HG03139 (cell line): ENCODE results near the gene ELFN2.

Experiments used
- ATAC-seq: cut with Tn5 transposase; IDR thresholded peaks from one replicate; pipeline ENCODE4 v1.9.1; 2021; ENCODE audit not compliant: unreplicated experiment

The ELFN2 gene

DNA sequence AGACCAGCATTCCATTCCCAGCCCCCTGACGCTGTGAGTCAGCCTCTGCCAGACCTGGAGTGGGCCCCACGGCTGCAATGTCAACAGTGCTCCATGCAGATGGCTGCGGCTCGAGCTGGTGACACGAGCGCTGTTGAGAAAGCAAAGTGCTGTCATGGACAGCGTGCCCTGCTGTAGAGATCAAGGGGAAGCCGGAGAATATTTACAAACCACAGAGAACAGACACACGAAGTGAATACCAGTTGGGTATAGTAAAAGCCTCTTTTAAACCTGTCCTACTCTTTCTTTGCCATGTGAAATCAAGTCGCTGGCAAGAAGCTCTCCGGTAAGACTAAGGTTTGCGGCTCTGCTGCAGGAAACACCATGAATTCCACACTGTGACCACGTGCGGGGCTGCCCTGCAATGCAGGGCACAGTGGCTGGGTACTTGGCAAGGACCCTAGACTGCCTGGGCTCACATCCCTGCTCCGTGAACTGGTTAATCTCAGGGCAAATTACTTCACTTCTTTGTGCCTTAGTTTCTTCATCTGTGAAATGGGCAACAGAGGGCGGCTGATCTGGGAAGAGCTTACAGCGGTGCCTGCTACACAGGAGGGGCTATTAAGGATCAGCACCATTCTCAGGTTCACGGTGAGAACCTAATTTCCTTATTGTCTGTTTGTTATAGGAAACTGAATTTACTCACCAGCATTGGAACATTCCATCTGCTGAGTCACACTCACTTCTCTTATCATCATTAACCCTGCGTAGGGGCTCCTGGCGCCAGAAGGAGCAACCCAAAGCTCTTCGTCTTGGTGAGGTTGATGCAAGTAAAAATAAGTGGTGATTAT lies 27.8 kb upstream of the ELFN2 start:
- ATAC-seq: no peak

DNA sequence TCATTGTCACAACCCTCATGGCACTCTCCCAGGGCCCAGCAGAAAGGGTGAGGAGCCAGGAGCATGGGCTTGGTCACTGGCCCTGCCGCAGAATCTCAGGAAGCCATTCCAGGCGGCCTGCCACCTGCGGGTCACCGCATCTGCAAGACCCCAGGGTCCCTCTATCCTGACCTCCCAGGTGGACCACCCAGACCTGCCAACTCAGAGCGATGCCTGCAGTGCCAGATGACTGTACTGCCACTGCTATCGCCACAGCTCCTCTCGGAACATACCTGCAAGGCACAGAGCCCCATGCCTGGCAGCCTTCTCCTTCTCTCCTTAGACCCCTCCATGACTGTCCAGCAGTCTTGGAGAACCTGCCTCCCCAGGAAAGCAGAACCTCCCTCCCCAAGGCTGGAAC lies 26.4 kb upstream of the ELFN2 start:
- ATAC-seq: no peak

DNA sequence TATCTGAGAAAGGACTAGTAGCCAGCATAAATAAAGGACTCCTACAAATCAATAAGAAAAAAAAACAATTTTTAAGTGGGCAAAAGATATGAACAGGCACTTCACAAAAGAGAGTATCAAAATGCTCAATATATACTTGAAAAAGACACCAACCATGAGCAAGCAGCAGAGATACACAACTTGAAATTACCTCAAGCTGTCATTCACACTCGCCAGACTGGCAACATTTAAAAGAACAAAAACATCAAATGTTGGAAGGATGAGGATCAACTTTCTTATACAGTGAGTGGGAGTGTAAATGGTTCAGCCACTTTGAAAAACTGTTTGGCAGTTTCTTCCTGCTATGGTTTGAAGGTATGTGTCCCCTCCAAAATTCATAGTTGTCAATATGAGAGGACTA lies 23.9 kb upstream of the ELFN2 start:
- no peak for ATAC-seq

- ATAC-seq: no peak
Measured at GRCh38 chr22:37449331-37450001, 22.2 kb upstream of the ELFN2 start.

GRCh38 chr22:37448516-37449127 lies 21.3 kb upstream of the ELFN2 start:
- ATAC-seq: no peak

DNA sequence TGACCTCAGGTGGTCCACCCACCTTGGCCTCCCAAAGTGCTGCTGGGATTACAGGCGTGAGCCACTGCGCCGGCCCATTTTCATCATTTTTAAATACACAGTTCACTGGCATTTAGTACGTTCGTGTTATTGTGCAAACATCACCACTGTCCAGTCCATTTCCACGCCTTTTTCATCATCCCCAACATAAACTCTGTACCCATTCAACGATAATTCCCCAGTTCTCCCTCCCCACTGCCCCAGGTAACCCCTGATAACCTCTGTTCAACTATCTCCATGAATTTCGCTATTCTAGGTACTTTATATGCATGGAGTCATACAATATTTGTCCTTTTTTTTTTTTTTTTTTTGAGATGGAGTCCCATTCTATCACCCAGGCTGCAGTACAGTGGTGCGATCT lies 18.2 kb upstream of the ELFN2 start:
- ATAC-seq: no peak

DNA sequence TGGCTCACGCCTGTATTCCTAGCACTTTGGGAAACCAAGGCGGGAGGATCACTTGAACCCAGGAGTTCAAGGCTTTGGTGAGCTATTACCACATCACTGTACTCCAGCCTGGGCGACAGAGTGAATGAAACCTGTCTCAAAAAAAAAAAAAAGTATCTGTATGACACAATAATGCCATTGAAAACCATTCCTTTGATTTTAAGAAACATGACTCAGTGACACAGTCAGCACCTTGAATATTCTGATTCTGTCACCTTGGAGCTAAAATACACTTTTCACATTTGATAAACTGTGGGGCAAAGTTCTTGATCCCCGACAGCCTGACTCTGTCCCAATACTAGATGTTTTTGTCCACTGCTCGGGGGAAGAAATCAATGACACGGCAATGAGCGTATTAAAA lies 16.7 kb upstream of the ELFN2 start:
- no peak for ATAC-seq

GRCh38 chr22:37443086-37443485 lies 15.8 kb upstream of the ELFN2 start:
- no peak for ATAC-seq

- no peak for ATAC-seq
Measured at GRCh38 chr22:37442537-37442936, 15.3 kb upstream of the ELFN2 start.

- ATAC-seq: no peak
Measured at GRCh38 chr22:37442135-37442534, 14.9 kb upstream of the ELFN2 start.

- no peak for ATAC-seq
Measured at GRCh38 chr22:37440875-37441274, 13.6 kb upstream of the ELFN2 start.

- ATAC-seq: no peak
Measured at GRCh38 chr22:37439347-37439746, 12.1 kb upstream of the ELFN2 start.

DNA sequence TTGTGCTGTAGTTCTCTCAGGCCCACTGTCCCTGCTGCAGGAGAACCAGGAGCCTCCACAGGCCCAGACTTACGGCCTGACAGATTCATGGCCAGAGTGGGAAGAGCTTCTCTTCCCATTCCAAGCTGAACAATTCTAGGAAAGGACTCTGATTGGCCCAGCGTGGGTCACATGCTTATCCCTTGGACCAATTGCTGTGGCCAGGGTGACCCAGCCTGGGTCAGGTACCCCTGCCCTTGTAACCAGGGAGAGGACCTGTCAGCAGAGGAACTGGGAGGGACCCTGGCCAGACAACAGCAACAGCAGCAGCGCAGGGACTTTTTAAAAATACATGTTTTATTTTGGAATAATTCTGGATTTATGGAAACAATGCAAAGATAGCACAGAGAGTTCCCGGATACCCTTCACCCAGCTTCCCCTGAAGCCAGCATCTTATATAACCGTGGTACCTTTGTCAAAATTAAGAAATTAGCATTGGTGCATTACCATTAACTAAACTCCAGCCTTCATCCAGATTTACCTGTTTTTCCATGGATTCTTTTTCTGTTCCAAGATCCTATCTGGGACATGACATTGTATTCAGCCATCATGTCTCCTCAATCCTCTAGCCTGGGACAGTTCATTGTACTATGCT lies 8.8 kb upstream of the ELFN2 start:
- no peak for ATAC-seq

DNA sequence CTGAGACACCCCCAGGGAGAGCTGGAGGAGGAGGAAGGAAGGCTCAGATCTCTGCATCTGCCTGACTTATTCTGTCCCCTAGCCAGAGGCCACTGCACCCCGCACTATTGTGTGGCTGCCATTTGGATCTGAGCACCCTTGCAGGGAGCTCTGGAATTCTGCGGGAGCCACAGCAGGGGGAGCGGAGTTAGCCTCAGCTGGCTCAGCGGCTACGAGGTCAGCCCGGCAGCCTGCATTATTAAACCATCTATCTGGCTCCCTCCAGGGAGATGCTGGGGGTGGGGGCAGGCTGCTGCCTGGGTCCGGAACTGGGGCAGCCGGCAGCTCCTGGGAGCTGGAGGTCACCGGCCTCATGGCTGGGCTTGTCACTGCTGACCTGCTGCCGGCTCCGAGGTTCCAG lies 6.5 kb upstream of the ELFN2 start:
- no peak for ATAC-seq

- no peak for ATAC-seq
Measured at GRCh38 chr22:37432708-37433054, 5.4 kb upstream of the ELFN2 start.

DNA sequence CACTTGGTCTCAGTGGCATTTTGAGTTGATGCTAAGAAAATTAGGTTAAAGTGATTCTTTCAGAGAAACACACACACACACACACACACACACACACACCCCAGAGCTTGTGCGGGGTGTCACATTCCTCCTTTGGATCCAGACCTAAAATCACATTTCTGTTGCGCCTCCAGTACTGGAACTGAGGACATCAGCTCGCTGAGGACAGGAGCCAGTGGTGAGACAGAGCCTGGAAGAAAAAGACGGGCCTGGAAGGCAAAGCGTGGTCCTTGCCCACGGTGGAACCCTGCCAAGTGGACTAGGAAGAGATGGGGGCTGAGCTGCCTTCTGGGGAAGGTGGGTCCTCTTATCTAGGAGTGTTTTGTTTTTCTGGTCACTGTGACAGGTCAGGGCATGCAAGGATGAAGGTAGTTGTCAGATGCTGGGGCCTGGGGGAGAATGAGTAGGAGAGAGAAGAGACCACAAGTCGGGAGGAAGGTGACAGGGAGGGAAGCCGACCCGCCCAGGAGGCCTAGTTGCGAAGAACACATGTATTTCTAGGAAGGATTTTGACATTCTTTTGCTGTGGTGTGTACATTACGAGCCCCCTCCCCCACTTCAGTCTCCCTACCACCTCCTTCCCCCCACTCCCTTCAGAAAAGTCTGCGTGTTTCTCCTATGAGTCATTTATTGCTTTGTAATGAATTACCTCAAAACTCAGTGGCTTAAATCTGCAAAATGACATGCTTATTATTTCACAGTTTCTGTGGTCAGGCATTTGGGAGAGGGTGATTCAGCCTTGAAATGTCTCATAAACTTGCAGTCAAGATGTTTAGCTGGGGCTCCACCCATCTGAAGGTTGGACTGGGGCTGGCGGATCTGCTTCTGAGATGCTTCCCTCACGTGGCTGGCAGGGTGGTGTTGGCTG lies 4.8 kb upstream of the ELFN2 start:
- ATAC-seq: no peak

- ATAC-seq: no peak
Measured at GRCh38 chr22:37431366-37431765, 4.1 kb upstream of the ELFN2 start.

DNA sequence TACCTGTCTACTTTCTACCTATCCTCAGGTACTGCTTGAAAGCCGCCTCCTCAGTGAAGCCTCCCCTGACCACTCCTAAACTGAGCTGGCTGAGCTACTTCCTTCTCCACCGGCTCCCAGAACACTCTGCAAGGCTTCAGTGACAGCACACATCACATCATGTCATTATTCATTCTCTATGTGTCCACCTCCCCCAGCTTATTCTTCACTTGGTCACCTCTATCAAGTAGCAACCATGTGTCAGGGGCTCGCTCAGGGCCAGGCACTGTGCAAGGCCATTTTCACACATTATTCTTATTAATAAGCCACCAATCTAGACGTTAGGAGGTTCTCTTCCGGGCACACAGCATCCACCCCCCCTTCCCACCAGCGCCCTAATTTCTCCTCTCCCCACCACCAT lies 3.7 kb upstream of the ELFN2 start:
- no peak for ATAC-seq

DNA sequence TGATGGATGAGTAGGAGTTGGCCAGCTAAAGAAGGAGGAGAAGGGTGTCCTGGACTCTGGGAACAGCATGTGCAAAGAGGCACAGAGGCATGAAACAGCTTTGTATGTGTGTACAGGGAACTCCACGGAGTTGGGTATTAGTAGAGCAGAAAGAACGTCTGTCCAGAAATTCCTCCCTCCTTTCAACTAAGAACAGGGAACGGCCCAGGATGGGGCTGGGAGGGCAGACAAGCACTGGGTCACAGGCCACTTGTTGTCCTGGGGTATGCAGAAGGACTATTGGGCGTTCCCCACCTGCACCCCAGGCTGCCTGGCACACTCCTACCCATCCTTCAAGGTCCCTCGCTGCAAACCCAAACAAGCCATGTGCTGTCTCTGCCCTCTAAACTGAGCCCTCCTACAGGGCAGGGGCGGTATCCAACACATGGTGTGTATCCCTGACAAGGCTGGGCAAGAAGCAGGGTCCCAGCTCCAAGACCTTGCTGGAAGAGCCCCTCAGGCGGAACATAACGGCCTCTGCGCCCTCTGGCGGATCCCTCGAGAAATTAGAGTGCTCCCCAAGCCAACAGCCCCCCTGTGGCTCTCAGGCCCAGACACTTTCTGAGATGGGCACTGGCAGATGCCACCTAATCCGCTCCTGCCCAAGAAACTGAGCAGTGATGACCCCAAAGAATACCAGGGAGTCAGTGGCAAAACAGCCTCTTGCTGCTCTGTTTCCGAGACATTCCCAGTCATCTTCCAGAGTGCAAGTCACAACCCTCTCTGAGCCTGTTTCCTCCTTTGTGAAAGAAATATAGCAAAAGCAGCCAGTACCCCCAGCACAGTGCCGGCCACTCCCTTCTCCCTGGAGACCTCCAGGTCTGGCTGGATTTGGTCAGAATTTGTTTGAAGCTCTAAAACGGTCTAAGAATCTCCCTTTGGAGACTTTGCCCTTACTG lies 1.6 kb upstream of the ELFN2 start:
- ATAC-seq: no peak
